ENCODE data around the gene DICER1. TPM values are rescaled to one million over a fixed set of nuclear protein-coding genes. Genes with fewer than 3 reads are reported as not detected.

DICER1 gene
- total RNA-seq, 1 donor from 2014 or later = 71.1 TPM

DNA sequence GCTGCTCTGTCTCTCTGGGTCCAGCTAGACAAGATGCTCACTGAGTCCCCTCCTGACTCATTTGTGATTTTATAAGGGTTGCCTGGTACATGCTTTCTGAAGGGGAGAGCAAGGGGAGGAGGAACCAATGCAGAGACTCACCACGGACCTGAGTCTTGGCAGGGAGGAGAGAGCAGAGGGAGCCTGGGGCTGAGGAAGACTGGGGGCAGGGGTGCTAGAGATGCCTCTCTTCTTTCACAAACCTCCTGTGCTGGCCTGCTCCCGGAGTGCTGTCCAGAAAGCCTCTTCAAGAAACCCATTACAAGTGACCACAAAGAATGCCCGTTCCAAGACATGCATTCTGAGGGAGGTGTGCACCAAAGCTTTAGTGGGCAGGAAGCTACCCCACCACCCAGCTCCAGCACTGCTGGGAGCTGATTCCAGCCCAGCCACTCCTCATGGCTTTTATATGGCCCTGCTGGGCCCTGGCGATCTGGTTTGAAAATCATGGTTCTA lies 33.1 kb upstream of the DICER1 start:
- no peak for DNase-seq
- H3K36me3 ChIP-seq = no peaks in the 10 kb centered on the region
- H3K4me1 ChIP-seq = peaks cover 17% of the 10 kb centered on the region
- H3K9me3 ChIP-seq = no peaks in the 10 kb centered on the region
- H3K27ac ChIP-seq = no peak overlapping the region
- no peaks in the 10 kb centered on the region for H3K27me3 ChIP-seq
- ATAC-seq = no peak
- no peak overlapping the region for H3K4me3 ChIP-seq
- intact Hi-C loops (cut with DNase I) = no loop called here
- TF ChIP-seq, protein P1, sequence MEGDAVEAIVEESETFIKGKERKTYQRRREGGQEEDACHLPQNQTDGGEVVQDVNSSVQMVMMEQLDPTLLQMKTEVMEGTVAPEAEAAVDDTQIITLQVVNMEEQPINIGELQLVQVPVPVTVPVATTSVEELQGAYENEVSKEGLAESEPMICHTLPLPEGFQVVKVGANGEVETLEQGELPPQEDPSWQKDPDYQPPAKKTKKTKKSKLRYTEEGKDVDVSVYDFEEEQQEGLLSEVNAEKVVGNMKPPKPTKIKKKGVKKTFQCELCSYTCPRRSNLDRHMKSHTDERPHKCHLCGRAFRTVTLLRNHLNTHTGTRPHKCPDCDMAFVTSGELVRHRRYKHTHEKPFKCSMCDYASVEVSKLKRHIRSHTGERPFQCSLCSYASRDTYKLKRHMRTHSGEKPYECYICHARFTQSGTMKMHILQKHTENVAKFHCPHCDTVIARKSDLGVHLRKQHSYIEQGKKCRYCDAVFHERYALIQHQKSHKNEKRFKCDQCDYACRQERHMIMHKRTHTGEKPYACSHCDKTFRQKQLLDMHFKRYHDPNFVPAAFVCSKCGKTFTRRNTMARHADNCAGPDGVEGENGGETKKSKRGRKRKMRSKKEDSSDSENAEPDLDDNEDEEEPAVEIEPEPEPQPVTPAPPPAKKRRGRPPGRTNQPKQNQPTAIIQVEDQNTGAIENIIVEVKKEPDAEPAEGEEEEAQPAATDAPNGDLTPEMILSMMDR (IDR thresholded peaks at IDR 0.05) = no peak

DNA sequence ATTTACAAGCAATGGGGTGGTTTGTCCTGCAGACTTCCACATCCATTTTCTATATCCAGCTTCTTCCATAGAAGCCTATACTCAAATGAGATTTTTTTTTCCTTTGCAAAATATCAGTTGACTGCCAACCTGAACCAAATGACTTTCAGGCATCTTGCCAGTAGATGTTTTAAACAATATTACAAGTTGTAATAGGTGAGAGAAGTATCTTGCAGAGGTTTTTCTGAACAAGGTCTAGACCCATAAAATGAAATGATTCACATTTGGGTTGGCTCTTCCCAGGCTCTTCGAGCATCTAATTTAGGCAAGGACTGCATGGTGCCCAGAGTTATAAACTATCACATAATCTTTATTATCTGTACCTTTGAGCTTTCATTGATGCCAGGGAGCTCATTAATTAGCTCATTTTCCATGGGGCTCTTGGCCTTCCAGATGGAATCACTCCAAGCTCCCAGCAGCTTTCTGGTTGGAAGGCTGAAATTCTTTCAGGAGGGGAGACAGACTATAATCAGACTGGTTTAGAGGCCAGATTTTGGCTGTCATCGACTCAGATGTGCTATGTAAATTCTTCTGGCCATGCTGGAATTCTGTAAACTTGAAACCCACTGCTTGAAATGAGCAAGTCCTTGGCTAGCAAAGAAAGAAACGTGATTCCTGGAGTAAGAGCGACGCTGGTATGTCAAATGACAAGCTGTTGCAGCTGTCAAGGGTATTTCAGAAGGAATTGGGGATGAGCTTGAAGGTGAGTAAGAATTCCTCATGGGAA lies 32.2 kb upstream of the DICER1 start:
- H3K27me3 ChIP-seq = no peaks in the 10 kb centered on the region
- H3K27ac ChIP-seq = no peak overlapping the region
- no peaks in the 10 kb centered on the region for H3K36me3 ChIP-seq
- no peak for ATAC-seq
- H3K9me3 ChIP-seq = no peaks in the 10 kb centered on the region
- intact Hi-C loops (cut with DNase I) = no loop called here
- H3K4me3 ChIP-seq = no peak overlapping the region
- DNase-seq = no peak
- peaks cover 25% of the 10 kb centered on the region for H3K4me1 ChIP-seq
- TF ChIP-seq, protein P1 (IDR thresholded peaks at IDR 0.05) = no peak

DNA sequence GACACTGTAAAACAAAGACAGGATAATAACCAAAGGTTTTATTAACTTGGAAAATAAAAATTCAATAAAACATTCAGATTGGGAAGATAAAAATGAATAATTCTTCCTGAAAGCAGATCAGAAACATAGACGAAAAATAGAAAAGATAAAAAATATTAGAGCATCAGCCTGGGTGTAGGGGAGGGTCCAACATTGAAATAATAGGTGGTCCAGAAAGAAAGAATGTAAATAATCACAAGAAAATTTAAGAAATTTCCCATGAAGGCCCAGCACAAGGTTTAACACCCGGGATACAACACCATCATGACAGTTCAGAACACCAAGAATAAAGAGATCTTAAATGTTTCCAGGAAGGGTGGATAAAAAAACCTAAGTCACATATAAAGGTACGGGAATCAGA lies 31.1 kb upstream of the DICER1 start:
- intact Hi-C loops (cut with DNase I) = no loop called here
- Histone ChIP-seq H3K4me1 (peaks cover 36% of the 10 kb centered on the region), H3K4me3 (no peak overlapping the region), H3K9me3 (no peaks in the 10 kb centered on the region), H3K27me3 (no peaks in the 10 kb centered on the region), H3K36me3 (no peaks in the 10 kb centered on the region), H3K27ac (no peak overlapping the region)
- TF ChIP-seq, protein P1 (IDR thresholded peaks at IDR 0.05) = no peak
- DNase-seq (no peak), ATAC-seq (no peak)

DNA sequence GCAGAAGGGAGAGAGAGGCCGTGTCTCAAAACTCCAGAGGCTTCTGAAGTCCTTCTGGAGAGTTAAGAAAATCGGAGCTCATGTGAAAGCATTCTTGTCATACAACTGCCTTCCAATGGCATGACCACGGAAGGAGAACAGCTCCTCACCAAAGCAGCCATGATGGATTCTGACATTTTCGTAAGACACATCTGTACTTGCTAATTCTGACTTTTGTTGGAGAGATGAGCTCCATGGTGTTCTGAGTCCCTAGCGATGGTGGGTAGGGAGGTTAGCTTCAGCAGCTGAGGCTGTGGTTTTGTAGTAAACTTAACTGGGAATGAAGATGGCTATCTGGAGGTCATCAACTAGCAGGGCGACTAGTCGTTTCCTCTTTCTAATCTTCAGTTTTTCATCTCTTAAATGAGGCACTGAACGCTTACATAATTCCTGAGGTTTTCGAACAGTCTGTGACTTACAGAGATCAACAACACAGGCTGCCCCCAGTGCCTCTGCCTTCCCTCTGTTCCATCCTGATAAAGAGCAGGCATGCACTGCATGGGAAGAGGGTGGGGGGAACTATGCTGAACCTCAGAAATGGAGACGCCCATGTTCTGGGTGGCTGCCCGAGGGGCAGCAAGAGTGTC lies 28.6 kb upstream of the DICER1 start:
- H3K36me3 ChIP-seq = no peaks in the 10 kb centered on the region
- H3K9me3 ChIP-seq = no peaks in the 10 kb centered on the region
- H3K27ac ChIP-seq = peak overlapping the region; percentile 83
- DNase-seq (no peak), ATAC-seq (peak; percentile 57)
- TF ChIP-seq, protein P1 (IDR thresholded peaks at IDR 0.05) = no peak
- no peak overlapping the region for H3K4me3 ChIP-seq
- intact Hi-C loops (cut with DNase I) = no loop called here
- peaks cover 30% of the 10 kb centered on the region for H3K4me1 ChIP-seq
- no peaks in the 10 kb centered on the region for H3K27me3 ChIP-seq

DNA sequence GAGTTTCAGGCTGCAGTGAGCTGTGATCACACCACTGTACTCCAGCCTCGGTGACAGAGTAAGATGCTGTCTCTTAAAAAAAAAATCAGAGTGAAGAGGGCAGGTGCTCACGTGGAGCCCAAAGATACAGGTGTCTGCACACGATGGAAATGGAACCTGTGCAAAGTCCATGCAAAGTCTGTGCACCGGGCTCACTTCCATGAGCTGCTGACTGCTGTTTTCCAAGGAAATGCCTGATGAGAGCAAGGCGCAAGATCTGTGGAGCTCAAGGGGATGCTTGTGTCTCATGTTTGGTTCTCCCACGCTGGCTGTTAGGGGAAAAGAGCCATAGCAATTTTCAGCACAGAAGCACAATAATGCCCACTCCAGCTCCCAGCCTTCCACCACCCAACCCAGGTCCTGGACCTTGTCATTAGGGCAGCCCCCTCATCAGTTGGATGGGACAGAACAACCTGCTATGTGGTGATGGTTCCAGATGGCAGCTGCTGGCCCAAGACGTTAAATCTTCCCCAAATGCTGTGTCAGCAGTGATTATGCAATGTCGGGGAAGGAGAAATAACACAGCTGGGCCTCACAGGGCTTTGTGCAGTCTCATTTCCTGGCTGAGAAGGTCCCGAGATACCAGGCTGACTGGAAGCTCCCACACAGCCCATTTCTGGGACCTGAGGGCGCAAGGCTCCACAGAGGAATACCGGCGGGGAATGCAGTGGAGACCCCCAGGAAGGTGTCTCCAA lies 27.9 kb upstream of the DICER1 start:
- Histone ChIP-seq H3K27ac (peak overlapping the region; percentile 83), H3K27me3 (no peaks in the 10 kb centered on the region), H3K4me1 (peaks cover 30% of the 10 kb centered on the region), H3K4me3 (no peak overlapping the region), H3K36me3 (no peaks in the 10 kb centered on the region), H3K9me3 (no peaks in the 10 kb centered on the region)
- DNase-seq (no peak), ATAC-seq (peak; percentile 80)
- intact Hi-C loops (cut with DNase I) = no loop called here
- TF ChIP-seq, protein P1 (IDR thresholded peaks at IDR 0.05) = no peak

Measured in upper lobe of right lung (tissue), 1 donor.